HG02943 (cell line): Measurements from ENCODE around the gene KARS1.

Experiments
- ATAC-seq: cut with Tn5 transposase; IDR thresholded peaks from one replicate; pipeline ENCODE4 v1.9.1; 2021; ENCODE audit warnings: mild to moderate bottlenecking, low read depth, moderate library complexity; ENCODE audit not compliant: unreplicated experiment

The KARS1 gene

DNA sequence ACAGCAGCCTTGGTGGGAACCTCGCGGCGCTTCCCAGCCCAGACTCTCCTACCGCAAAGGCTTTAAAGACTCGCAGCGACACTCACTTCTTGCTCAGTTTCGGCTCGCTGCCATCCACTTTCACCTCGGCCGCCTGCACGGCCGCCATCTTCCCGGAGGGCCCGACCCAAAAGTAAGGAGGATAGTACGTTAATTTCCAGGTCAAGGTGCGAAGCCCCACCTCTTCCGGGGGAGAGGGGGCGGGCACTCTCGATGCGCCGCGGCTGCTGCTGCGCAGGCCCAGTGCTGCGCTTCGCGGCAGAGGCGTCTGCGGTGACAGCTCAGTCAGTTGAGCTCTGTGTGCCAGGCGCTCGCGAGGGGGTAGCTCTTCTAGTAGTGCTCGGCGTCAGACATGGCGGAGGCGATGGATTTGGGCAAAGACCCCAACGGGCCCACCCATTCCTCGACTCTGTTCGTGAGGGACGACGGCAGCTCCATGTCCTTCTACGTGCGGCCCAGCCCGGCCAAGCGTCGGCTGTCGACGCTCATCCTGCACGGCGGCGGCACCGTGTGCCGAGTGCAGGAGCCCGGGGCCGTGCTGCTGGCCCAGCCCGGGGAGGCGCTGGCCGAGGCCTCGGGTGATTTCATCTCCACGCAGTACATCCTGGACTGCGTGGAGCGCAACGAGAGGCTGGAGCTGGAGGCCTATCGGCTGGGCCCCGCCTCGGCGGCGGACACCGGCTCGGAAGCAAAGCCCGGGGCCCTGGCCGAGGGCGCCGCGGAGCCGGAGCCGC is at the start of gene KARS1, which contains the start of gene TERF2IP:
KARS1 (minus strand) TSS at position 174 of the 773 bp plus-strand sequence; CDS start at position 148, 26 bp downstream.
TERF2IP (plus strand) TSS at position 282 of the 773 bp plus-strand sequence; CDS start at position 392, 110 bp downstream.
- ATAC-seq: peak; percentile 78

DNA sequence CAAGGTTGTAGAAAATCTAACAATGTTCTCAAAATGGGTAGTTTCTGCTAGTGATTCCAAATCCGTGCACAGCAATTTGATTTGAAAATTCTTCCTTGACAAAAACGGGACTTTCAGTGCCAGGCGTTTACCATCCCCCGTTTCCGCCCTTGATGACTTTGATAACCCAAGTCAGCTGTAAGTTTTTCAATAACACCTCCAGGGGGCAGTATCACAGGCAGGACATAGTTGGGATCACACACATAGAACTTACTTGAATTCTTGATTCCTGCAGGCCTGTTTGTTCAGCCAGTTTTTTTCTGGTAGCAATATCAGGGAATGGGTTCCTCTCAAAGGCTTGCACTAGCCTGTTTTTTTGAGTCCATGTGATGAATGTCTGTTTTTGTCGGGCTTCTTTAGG is 48.2 kb upstream of the KARS1 start:
- ATAC-seq: no peak

GRCh38 chr16:75687361-75687760 is 39.9 kb upstream of the KARS1 start:
- ATAC-seq: no peak

GRCh38 chr16:75682308-75682707 is 34.8 kb upstream of the KARS1 start:
- ATAC-seq: no peak

DNA sequence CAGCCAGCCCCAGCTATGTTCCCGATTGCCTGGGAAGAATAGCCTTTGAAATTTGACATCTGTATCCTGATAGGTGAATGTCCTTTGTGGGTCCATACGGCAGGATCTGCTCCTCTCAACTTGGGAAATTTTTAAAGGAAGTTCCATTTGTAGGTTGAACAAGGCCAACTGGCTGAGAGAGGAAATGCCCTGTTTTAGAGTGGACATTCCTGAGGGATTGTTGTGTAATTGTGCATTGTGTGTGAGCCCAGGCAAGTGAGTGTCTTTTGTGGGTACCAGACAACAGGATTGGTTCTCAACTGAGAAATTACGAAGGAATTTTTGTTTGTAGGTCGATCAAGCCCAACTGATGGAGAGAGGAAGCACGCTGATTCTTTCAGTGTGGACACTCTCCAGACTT is 31.9 kb upstream of the KARS1 start:
- ATAC-seq: no peak

GRCh38 chr16:75676909-75677308 is 29.4 kb upstream of the KARS1 start, which contains the start of gene CPHXL2:
CPHXL2 (minus strand) TSS chr16:75677009; CDS start chr16:75676999, 10 bp downstream.
- no peak for ATAC-seq

DNA sequence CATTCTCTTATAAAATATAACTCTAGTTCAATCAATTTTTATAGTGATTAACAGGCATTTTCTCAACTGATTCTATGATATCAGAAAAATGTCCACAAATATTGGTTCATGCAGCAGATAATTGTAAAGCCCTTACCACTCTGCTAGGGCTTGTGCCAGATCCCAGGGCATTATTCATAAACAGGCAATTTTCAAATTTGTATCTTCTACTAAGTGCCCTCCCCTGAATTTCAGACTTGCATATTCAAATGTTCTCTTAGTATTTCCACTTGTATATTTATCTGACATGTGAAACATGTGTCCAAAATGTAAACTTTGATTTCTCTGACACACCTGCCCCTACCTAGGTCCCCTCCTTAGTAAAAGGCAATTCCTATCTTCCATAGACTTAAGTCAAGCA is 20.0 kb upstream of the KARS1 start:
- ATAC-seq: no peak

DNA sequence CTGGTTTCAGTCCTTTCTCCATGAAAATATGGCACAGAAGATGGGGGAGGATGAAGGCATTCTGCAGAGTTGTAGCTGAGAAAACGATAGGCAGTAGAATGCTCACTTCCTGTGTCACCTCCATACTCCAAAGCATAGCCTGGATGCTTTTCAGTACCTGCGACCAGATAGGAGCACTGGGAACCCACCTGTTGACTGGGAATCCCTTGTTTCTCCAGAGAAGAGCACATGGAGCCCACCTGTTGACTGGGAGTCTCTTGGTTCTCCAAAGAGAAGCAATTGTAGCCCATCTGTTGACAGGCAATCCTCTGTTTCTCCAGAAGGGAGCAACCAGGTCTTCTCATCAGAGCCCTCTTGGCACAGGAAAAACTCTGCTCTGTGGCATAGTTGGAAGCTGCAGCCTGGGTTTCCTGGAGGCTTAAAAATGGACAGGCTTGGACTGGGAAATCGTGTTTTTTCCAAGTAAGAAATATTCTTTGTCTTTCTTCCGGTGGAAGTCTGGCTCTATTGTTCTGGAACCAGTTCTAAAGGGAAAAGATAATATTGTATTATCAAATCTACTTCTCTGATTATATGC is 13.3 kb upstream of the KARS1 start:
- ATAC-seq: no peak

GRCh38 chr16:75660321-75660720 is 12.9 kb upstream of the KARS1 start:
- no peak for ATAC-seq

DNA sequence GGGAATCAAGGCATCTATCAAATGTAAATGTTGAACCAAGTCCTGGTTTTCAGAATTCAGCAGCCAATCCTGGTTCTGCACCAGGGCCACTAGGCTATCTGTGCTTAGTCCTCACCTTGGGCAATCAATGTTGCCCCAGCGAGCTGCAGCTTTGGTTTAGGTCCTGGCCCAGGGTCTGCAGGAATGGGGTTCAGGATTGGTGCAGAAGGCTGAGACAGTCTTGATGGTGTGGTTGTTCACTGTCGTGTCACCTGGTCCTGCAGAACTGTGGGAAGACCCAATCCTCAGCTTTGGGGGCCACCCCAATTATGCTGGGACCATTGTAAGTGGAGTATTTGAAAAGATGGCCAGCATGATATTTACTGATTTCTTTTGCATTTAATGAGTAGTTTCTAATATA is 10.7 kb upstream of the KARS1 start:
- no peak for ATAC-seq

DNA sequence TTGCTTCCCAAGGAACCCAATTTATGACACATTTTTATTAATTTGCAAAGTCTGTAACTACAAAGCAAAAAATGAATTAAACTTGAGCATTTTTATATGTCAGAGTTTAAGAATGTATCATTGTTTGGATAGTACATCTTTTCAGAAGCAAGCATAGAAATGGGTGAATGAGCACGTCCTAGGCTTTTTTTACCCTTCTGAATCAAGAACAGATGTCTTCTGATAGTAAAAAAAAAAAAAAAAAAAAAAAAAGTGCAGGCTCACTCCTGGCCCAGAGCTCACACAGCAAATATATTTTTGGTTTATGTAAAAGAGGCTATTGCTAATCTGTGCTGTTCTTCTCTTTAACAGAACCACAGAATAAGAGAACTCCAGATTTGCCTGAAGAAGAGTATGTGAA is 6.5 kb upstream of the KARS1 start:
- no peak for ATAC-seq

DNA sequence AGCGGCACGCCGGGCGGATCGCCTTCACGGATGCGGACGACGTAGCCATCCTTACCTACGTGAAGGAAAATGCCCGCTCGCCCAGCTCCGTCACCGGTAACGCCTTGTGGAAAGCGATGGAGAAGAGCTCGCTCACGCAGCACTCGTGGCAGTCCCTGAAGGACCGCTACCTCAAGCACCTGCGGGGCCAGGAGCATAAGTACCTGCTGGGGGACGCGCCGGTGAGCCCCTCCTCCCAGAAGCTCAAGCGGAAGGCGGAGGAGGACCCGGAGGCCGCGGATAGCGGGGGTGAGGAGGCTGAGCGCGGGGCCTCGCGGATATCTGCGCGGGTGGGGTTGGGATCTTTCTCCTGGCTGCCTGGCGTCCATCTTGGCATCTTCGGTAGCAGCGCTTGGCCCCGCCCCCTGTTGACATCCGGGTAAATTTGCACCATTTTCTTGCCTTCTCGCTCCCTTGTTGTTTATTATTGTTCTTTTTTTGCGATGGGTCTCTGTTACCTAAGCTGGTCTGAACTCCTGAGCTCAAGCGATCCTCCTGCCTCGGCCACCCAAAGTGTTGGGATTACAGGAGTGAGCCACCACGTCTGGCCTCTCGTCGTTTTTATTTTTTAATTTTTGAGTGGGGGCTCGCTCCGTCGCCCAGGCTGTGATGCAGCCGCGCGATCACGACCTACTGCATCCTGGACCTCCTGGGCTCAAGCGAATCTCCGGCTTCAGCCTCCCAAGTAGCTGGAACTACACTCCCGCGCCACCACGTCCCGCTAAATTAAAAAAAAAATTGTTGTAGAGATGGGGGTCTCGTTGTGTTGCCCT is 1.0 kb upstream of the KARS1 start:
- ATAC-seq: peak; percentile 44

DNA sequence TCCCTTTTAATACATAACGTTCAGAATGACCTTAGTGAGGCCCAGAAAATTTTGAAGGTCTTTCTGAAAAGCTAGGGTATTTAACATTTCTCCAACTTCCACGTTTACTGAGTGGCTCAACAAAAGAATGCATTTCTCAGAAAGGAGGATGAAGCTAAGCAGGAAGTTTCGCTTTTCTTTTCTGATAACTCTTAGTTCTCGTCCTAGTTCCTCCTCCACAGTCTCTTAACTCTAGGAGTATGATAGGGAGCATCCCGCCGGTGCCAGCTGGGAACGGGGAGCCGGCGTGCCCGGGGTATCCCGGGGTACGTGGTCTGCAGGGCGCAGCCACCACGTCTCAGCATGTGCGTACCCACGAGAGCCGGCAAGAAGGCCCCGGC is 363 bp downstream of the KARS1 start:
- peak; percentile 9 for ATAC-seq

GRCh38 chr16:75644240-75645012 is 3.0 kb downstream of the KARS1 start:
- ATAC-seq: no peak

DNA sequence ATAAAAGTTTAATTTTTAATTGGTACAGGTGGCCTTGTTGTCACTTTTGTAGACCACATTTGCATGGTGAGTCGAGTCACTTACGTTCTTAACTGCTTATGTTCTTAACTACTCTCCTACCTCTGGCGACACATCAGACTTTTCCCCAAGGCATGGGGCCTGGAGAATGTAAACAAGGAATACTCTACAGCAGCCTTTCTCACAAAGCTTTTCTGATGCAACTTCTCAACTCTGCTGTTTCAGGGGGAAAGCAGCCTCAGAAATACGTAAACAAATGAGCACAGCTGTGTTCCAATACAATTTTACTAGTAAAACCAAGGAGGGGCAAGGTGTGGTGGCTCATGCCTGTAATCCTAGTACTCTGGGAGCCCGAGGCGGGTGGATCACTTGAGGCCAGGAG is 6.9 kb downstream of the KARS1 start:
- no peak for ATAC-seq

GRCh38 chr16:75635036-75635435 is 12.4 kb downstream of the KARS1 start:
- no peak for ATAC-seq

DNA sequence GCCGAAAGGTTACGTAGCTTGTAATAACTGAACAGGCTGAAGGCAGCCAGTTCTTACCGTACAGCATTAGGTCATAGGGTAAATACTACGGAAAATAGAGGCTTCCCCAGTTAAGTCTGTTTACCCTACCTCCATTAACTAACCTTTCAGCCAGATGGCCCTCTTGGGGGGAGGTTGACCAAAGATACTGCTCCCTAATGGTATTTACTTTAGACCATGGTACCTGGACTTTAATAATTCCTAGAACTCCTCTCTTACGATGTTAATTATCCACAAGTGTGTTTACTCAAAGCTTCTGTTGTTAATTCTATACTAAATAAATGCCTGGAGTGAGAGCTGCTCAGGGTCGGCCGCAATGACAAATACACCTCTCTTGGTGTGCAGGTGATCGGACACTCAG is 14.6 kb downstream of the KARS1 start:
- ATAC-seq: no peak

DNA sequence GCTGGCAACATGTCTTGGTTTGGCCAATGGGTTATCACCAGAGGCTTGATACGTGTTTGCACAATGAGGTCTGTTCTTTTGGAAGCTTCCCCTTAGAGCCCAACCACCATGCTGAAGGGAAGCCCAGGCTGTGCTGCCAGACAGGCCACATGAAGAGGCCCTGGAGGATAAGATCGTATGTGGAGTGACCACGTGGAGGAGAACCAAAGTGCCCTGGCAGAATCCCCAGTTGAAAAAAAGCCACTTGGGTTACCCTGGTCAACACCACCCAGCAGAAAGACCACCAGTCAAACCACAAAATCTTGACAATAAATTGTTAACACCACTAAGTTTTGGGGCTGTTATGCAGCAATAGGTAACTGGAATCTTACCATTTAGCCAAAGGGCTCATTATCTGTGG is 17.4 kb downstream of the KARS1 start:
- ATAC-seq: no peak

DNA sequence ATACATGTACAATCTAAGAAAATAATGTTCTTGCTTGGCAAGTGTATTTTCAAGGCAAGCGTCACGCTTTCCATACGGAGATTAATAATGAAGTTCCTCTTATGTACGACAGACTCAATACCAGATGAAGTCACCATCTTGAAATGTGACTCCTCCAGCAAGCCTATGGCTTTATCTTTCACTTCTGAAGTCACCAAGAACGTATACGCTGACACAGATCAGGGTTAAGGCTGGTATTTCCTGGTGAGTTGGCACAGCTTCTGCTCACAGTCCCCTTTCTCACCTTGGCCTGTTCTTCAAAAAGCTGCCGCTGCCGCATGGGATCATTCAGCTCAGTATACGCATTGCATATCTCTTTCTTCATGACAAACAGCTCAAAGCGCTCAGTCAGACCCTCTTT is 18.3 kb downstream of the KARS1 start:
- ATAC-seq: no peak

- ATAC-seq: no peak
Observed at GRCh38 chr16:75628351-75628750, 19.1 kb downstream of the KARS1 start.

- no peak for ATAC-seq
Observed at GRCh38 chr16:75627851-75628250, 19.6 kb downstream of the KARS1 start.
